GM12874 (cell line): Measurements from ENCODE around the gene PMPCA.

Source experiments
- TF ChIP-seq, protein P1 (sequence below): IDR thresholded peaks from 2 replicates; pipeline ENCODE4 v1.5.1; 2011; ENCODE audit warnings: low read depth, mild to moderate bottlenecking, control low read depth, low read length, moderate library complexity; ENCODE audit not compliant: insufficient read depth

PMPCA gene

GRCh38 chr9:136454026-136454796, 43.8 kb downstream of the PMPCA start:
- TF ChIP-seq, protein P1, sequence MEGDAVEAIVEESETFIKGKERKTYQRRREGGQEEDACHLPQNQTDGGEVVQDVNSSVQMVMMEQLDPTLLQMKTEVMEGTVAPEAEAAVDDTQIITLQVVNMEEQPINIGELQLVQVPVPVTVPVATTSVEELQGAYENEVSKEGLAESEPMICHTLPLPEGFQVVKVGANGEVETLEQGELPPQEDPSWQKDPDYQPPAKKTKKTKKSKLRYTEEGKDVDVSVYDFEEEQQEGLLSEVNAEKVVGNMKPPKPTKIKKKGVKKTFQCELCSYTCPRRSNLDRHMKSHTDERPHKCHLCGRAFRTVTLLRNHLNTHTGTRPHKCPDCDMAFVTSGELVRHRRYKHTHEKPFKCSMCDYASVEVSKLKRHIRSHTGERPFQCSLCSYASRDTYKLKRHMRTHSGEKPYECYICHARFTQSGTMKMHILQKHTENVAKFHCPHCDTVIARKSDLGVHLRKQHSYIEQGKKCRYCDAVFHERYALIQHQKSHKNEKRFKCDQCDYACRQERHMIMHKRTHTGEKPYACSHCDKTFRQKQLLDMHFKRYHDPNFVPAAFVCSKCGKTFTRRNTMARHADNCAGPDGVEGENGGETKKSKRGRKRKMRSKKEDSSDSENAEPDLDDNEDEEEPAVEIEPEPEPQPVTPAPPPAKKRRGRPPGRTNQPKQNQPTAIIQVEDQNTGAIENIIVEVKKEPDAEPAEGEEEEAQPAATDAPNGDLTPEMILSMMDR: no peak

DNA sequence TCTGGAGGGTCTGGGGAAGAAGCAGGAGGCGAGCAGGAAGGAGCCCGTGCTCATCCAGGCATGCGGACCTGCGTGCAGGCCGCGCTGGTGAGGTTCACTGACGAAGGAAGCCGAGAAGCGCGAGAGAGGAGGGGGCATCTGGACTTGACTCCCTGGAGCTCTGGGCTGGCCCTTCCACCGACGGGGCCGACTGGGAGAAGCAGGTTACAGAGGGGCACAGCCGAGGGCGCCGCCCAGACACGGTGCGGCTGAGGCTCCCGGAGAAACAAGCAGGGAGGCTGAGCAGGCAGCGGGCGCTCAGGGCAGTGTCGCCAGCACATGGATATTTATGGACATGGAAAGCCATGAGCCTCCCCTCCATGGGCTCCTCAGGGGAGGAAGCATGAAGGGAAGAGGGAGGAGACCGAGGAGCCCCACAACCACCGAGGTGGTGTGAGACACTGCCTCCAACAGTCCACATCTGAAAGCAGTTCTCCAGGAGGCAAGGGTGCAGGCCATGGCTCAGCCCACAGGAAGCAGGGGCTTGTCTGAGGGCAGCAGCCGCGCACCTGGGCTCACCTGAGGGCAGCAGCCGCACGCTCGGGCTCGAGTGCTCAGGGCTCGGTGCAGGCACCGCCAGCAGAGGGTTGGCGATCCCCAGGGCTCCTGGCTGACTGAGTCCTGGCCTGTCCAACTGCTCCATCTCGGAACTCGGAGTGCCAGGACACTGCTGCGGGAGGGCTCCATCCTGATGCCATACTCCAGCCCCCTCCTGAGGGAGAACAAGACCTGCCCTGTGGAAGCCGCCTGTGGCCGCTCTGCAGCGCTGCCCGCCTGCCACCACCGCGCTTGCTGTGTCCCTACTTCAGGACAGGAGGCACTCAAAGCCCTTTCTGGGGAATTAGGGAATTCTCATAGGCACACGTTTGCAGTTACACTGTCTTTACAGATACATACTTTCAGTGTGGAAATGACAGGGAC, 44.9 kb downstream of the PMPCA start:
- TF ChIP-seq, protein P1: no peak

DNA sequence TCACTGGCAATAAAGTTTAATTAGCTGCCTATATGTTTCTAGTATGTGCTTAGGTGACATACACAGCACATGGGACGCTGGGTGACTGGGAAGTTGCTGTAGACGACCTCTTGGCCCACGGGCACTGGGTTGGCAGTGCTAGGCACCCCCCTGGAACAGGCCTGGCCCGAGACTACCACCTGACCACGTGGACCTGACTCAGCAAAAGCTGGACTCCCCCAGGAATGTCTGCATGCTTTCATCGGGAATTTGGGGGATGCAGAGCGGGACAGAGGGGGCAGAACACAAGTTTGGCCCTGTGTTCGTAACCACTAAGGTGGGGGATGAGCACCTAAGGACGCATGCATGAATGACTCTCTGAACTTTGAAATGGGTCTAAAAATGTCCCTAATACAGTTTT, 45.8 kb downstream of the PMPCA start:
- TF ChIP-seq, protein P1: no peak

DNA sequence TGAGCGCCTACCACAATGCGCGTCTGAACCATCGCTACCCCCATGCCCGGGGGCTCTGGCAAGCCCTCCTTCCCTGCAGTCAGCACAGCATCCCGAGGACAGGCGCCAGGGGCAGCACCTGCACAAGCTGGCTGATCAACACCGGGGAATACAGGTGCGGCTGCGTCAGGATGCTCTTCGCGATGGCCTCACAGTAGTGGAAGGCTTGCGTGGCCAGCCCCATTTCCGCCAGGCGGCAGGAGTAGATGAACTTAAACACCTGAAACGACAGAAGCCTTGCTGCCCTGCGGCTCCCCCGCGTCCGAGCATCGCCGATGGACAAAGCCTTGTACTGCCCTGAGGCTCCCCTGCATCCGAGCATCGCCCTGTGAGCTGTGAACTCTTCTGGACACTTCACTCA, 46.9 kb downstream of the PMPCA start:
- TF ChIP-seq, protein P1: no peak

GRCh38 chr9:136459425-136459824, 49.0 kb downstream of the PMPCA start:
- TF ChIP-seq, protein P1: no peak

DNA sequence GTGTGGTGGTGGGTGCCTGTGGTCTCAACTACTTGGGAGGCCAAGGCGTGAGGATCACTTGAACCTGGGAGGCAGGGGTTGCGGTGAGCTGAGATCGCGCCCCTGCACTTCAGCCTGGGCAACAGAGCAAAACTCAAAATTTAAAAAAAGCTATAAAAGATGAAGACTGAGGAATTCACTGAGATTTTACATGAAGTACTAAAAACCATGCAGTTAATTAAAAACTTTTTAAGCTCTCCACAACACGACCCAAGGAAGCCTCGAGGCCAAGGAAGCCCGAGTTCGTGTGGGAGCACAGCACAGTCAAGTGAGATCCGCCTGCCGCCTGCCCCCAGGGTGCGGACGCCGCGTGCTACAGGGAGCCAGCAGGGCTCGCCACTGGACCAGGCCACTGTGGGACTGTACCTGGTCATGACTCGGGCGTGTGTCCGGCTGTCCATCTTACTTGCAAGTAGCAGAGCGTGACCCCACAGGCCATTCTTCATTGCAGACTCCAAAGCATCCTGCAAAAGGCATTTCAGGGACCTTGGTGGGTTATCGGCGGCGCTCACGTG, 50.4 kb downstream of the PMPCA start:
- TF ChIP-seq, protein P1: no peak

DNA sequence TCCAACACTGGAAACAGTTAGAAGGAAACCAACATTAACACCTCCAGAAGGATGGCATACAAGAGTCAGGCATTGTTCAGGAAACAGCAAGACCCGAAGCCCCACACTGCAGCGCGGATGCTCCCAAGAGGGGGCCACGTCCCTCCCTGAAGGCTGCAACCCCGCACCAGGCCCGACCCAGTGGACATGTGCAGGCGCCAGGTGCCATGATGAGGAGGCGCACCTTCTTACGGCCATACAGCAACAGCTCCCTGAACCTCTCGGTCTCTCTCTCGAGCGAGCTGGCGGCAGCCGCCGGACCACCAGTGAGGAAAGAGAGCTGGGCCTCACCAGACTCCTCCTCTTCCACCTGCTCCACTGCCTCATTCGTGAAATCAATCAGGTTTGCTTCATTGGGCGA, 52.2 kb downstream of the PMPCA start:
- TF ChIP-seq, protein P1: no peak
